MM.1S (cell line): Measurements from ENCODE around the gene OCRL.
"Not testable (repeated sequence)": the region's sequence is repeated elsewhere in the genome, so short reads cannot be mapped to it uniquely, and the experiment has no call there.

ENCODE experiments used
- DNase-seq: peaks from one replicate; pipeline ENCODE4 v3.0.0-alpha.2; 2015
- H2AFZ ChIP-seq: fragments of 300-600 bp; sonication (generic); 2 replicates; pipeline ENCODE4 v1.6.0; 2016; ENCODE audit warnings: antibody characterized with exemption, low read length
- H3F3A ChIP-seq: fragments of 300-600 bp; sonication (generic); 2 replicates; pipeline ENCODE4 v1.6.1; 2016; ENCODE audit warnings: mild to moderate bottlenecking, antibody characterized with exemption, low read length, moderate library complexity, mixed read lengths; ENCODE audit not compliant: insufficient read depth
- H3K27ac ChIP-seq: fragments of 300-600 bp; sonication (generic); 2 replicates; pipeline ENCODE4 v1.5.1; 2016; ENCODE audit warnings: mild to moderate bottlenecking, low read length
- H3K27me3 ChIP-seq: fragments of 300-600 bp; sonication (generic); replicated peaks from 2 replicates; pipeline ENCODE4 v1.6.0; 2016; ENCODE audit warnings: low read length; ENCODE audit not compliant: insufficient read depth
- H3K36me3 ChIP-seq: fragments of 300-600 bp; sonication (generic); replicated peaks from 2 replicates; pipeline ENCODE4 v1.6.1; 2016; ENCODE audit warnings: mild to moderate bottlenecking, low read length, mixed read lengths; ENCODE audit not compliant: insufficient read depth
- H3K4me1 ChIP-seq: fragments of 300-600 bp; sonication (generic); 2 replicates; pipeline ENCODE4 v1.6.1; 2016; ENCODE audit warnings: low read length, mixed read lengths
- H3K4me2 ChIP-seq: fragments of 300-600 bp; sonication (generic); 2 replicates; pipeline ENCODE4 v1.6.0; 2016; ENCODE audit warnings: low read depth, low read length
- H3K4me3 ChIP-seq: fragments of 300-600 bp; sonication (generic); 2 replicates; pipeline ENCODE4 v1.5.1; 2016; ENCODE audit warnings: low read length, mixed read lengths
- H3K79me2 ChIP-seq: fragments of 300-600 bp; sonication (generic); 2 replicates; pipeline ENCODE4 v1.6.1; 2016; ENCODE audit warnings: mixed run types, low read length, mixed read lengths
- H3K9ac ChIP-seq: fragments of 300-600 bp; sonication (generic); 2 replicates; pipeline ENCODE4 v1.6.1; 2016; ENCODE audit warnings: low read length, mixed read lengths
- H3K9me2 ChIP-seq: fragments of 300-600 bp; sonication (generic); replicated peaks from 2 replicates; pipeline ENCODE4 v1.6.1; 2016; ENCODE audit warnings: mild to moderate bottlenecking, low read length, mixed read lengths; ENCODE audit not compliant: insufficient read depth
- H3K9me3 ChIP-seq: fragments of 300-600 bp; sonication (generic); replicated peaks from 2 replicates; pipeline ENCODE4 v1.6.1; 2016; ENCODE audit warnings: mild to moderate bottlenecking, low read length, mixed read lengths; ENCODE audit not compliant: insufficient read depth
- H4K20me1 ChIP-seq: fragments of 300-600 bp; sonication (generic); 2 replicates; pipeline ENCODE4 v1.6.1; 2016; ENCODE audit warnings: mild to moderate bottlenecking, low read length, moderate library complexity, mixed read lengths; ENCODE audit not compliant: insufficient read depth
- CTCF ChIP-seq: fragments of 300-600 bp; sonication (generic); IDR thresholded peaks from 2 replicates; pipeline ENCODE4 v1.5.1; 2016; ENCODE audit warnings: antibody characterized with exemption, low read length, mixed read lengths
- EZH2 ChIP-seq: fragments of 300-600 bp; sonication (generic); optimal IDR thresholded peaks from 2 replicates; pipeline ENCODE3; 2017; ENCODE audit warnings: low read depth, mild to moderate bottlenecking, antibody characterized with exemption, low read length, mixed read lengths
- EZH2phosphoT487 ChIP-seq: fragments of 300-600 bp; sonication (generic); IDR thresholded peaks from 2 replicates; pipeline ENCODE4 v1.6.1; 2018; ENCODE audit warnings: antibody characterized with exemption, low read length

OCRL gene

GRCh38 chrX:129553619-129554288 lies 13.7 kb downstream of the OCRL start:
- Histone ChIP-seq H3K36me3 (no peaks in the 10 kb centered on the region), H3K4me3 (no peak overlapping the region), H4K20me1 (no peaks in the 10 kb centered on the region), H3K9me3 (no peaks in the 10 kb centered on the region), H3K9ac (no peak overlapping the region), H3K4me2 (no peak overlapping the region), H3K27ac (peak overlapping the region; percentile 8; the same call in 1 of the 2 replicates), H3K27me3 (no peaks in the 10 kb centered on the region), H2AFZ (no peak overlapping the region), H3K9me2 (no peaks in the 10 kb centered on the region), H3F3A (no peaks in the 10 kb centered on the region), H3K79me2 (no peaks in the 10 kb centered on the region), H3K4me1 (peaks cover 9% of the 10 kb centered on the region; the same call in 1 of the 2 replicates)
- TF ChIP-seq EZH2 (no peak), EZH2phosphoT487 (no peak), CTCF (no peak)
- DNase-seq: peak; percentile 14

DNA sequence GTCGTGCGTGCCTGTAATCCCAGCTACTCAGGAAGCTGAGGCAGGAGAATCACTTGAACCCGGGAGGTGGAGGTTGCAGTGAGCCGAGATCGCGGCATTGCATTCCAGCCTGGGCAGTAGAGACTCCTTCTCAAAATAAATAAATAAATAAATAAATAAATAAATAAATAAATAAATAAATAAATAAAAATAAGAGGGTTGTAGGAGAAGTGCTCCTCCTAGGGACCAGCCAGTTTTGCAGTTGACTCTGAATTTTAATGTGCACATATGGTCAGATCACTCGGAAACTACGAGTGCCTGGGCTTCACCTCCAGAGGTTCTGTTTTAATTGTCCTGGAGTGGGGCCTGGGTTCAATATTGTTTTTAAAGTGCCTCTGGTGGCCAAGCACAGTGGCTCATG lies 14.8 kb downstream of the OCRL start:
- not testable (repeated sequence) for DNase-seq, H3K4me3 ChIP-seq, H3K9me3 ChIP-seq, H3K27ac ChIP-seq, H3K4me2 ChIP-seq, H3K9me2 ChIP-seq, H3K27me3 ChIP-seq, H4K20me1 ChIP-seq, H3K4me1 ChIP-seq, H3K79me2 ChIP-seq, H2AFZ ChIP-seq, H3F3A ChIP-seq, H3K36me3 ChIP-seq, H3K9ac ChIP-seq

- no peak overlapping the region for H3K4me3 ChIP-seq
- no peak for DNase-seq
- H3K4me2 ChIP-seq: no peak overlapping the region
These were observed 16.8 kb downstream of the OCRL start for GRCh38 chrX:129556806-129557315.

More at GRCh38 chrX:129556806-129557315, 16.8 kb downstream of the OCRL start:
- Histone ChIP-seq H2AFZ (no peak overlapping the region), H3K36me3 (no peaks in the 10 kb centered on the region), H3K4me1 (peaks cover 9% of the 10 kb centered on the region; the same call in 1 of the 2 replicates), H4K20me1 (no peaks in the 10 kb centered on the region), H3F3A (no peaks in the 10 kb centered on the region), H3K9ac (no peak overlapping the region), H3K9me2 (no peaks in the 10 kb centered on the region), H3K27me3 (no peaks in the 10 kb centered on the region), H3K9me3 (no peaks in the 10 kb centered on the region), H3K79me2 (no peaks in the 10 kb centered on the region), H3K27ac (no peak overlapping the region)
- no peak for TF ChIP-seq EZH2phosphoT487
- no peak for TF ChIP-seq CTCF
- TF ChIP-seq EZH2: no peak
